BJ (cell line): ENCODE measurements around the gene WASHC4. TPM values are rescaled to one million over a fixed set of nuclear protein-coding genes. Genes with fewer than 3 reads are reported as not detected.

Source experiments
- CTCF ChIA-PET: fragments of 350-600 bp; formaldehyde crosslinking; extraction: SDS; loops from one replicate; lab custom pipeline; 2021; ENCODE audit warnings: antibody characterized with exemption, inconsistent platforms; lab: Yijun Ruan, JAX
- POLR2A ChIA-PET: fragments of 300-600 bp; sonication (Branson Sonifier 250); formaldehyde crosslinking; extraction: SDS; loops from one replicate; lab custom pipeline; 2021; ENCODE audit warnings: antibody characterized with exemption; lab: Charles Lee
- DNase-seq: peaks from one replicate; pipeline ENCODE4 v3.0.0-alpha.2; 2011; ENCODE audit warnings: low read depth
- H3K27me3 ChIP-seq: 2 replicates; pipeline ENCODE4 v1.6.0; 2011; ENCODE audit warnings: low read length; ENCODE audit not compliant: control insufficient read depth, insufficient read depth
- H3K36me3 ChIP-seq: 2 replicates; pipeline ENCODE4 v1.5.1; 2011; ENCODE audit warnings: low read length; ENCODE audit not compliant: control insufficient read depth, insufficient read depth
- H3K4me3 ChIP-seq: 2 replicates; pipeline ENCODE4 v1.5.1; 2011; ENCODE audit warnings: low read depth, mild to moderate bottlenecking, control low read depth, low read length
- CTCF ChIP-seq: IDR thresholded peaks from 2 replicates; pipeline ENCODE4 v1.5.1; 2011; ENCODE audit warnings: low read depth, mild to moderate bottlenecking, control low read depth, inconsistent platforms, low read length, moderate library complexity; ENCODE audit not compliant: insufficient read depth
- polyA plus RNA-seq: library from polyadenylated mRNA; depleted of rRNA; stranded (reverse); fragments of >200 nt; gene quantifications from 2 replicates; pipeline ENCODE4 v1.2.3, GENCODE V29; 2011

WASHC4 gene
- polyA plus RNA-seq, 1 experiment, result 17.7 TPM

GRCh38 chr12:105196090-105196489 lies 88.6 kb downstream of the WASHC4 start:
- ChIA-PET CTCF (no interaction called here), POLR2A (no interaction called here)
- no peak for DNase-seq
- Histone ChIP-seq H3K36me3 (peaks cover 24% of the 10 kb centered on the region), H3K4me3 (no peak overlapping the region), H3K27me3 (no peaks in the 10 kb centered on the region)
- no peak for TF ChIP-seq CTCF

- peaks cover 32% of the 10 kb centered on the region for H3K36me3 ChIP-seq
- CTCF ChIA-PET, result interaction anchor here (0.5 to 1.2 kb wide), 3 partner anchors 9 to 185 kb away, joined by 3 to 4 read pairs (median 3); no protein-coding TSS in a partner anchor
Measured at GRCh38 chr12:105198961-105199360, 91.4 kb downstream of the WASHC4 start.

GRCh38 chr12:105200385-105200784 lies 92.9 kb downstream of the WASHC4 start:
- ChIA-PET POLR2A (no interaction called here), CTCF (interaction anchor here (1.5 kb wide), 1 partner anchor 55 kb away, joined by 3 read pairs; no protein-coding TSS in a partner anchor)
- Histone ChIP-seq H3K4me3 (no peak overlapping the region), H3K27me3 (no peaks in the 10 kb centered on the region), H3K36me3 (peaks cover 35% of the 10 kb centered on the region)
- TF ChIP-seq CTCF, result no peak
- DNase-seq, result no peak

More at GRCh38 chr12:105198961-105199360, 91.4 kb downstream of the WASHC4 start:
- no peak for TF ChIP-seq CTCF
- no peak for DNase-seq
- H3K27me3 ChIP-seq, result no peaks in the 10 kb centered on the region
- POLR2A ChIA-PET, result no interaction called here
- no peak overlapping the region for H3K4me3 ChIP-seq

DNA sequence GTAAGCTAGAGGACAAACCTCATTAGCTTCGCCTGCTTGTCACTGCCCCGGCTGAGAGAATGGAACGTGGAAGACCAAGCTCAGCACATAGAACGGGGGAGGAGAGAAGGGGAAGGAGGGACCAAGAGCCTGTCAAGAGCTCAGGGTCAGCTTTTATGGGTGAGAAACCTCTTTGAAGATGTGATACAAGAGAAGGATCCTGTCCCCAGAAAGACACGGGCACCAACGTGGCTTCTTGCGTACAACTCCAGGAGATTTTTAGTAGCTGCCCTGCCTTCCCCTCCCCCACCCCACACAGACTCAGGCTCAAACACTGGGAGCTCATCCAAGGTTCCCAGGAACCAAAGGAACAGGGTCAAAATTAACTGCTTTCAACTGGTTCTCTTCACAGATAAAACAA lies 93.8 kb downstream of the WASHC4 start:
- ChIA-PET POLR2A (no interaction called here), CTCF (interaction anchor here (1.0 to 1.5 kb wide), 3 partner anchors 10 to 55 kb away, joined by 3 to 4 read pairs (median 3); no protein-coding TSS in a partner anchor)

DNA sequence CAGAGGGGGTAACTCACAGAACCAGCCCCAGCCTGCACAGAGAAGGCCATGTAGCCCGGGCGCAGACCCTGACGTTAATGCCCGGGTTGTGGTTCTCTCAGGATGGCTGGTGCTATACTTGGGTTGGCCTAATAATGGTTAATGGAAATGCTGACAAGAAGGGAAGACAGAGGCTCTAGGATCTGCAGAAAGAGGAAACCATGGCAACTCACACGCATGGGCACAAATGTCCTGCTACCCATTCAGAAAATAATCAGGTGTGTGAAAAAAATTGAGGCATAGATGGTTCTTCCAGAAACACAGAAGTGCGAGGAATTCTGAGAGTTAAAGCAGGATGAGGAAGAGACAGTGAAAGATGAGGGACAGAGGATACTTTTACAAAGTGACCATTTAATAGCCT lies 94.7 kb downstream of the WASHC4 start:
- DNase-seq, result no peak
- TF ChIP-seq CTCF, result no peak
- ChIA-PET CTCF (no interaction called here), POLR2A (no interaction called here)
- Histone ChIP-seq H3K36me3 (peaks cover 38% of the 10 kb centered on the region), H3K4me3 (no peak overlapping the region), H3K27me3 (no peaks in the 10 kb centered on the region)

More for the DNA sequence above, 93.8 kb downstream of the WASHC4 start:
- no peak for TF ChIP-seq CTCF
- DNase-seq, result no peak
- Histone ChIP-seq H3K36me3 (peaks cover 40% of the 10 kb centered on the region), H3K4me3 (no peak overlapping the region), H3K27me3 (no peaks in the 10 kb centered on the region)
